Activated T-helper 1 cell treated with anti-CD3 and anti-CD28 coated beads, Interleukin-12 subunit alpha, Interleukin-12 subunit beta, Interleukin-2, Interleukin-4 antibody, amounts not matched to agents 30 ng/mL and 10 ng/mL and 1 ng/mL, durations not matched to agents 14 hours and 24 hours and 36 hours (primary cell): ENCODE results near the gene PTPRC. TPM values are rescaled to one million over a fixed set of nuclear protein-coding genes. Genes with fewer than 3 reads are reported as not detected.

Experiments used
- DNase-seq: peaks from one replicate; pipeline ENCODE4 v3.0.0; 2021; ENCODE audit warnings: low spot score
- H3K27ac Mint-ChIP-seq: one replicate; pipeline ENCODE4 v1.8.0; 2021; ENCODE audit warnings: mild to moderate bottlenecking, mixed read lengths
- H3K27me3 Mint-ChIP-seq: one replicate; pipeline ENCODE4 v1.8.0; 2022; ENCODE audit warnings: mild to moderate bottlenecking, moderate library complexity, mixed read lengths; ENCODE audit not compliant: insufficient read depth
- H3K36me3 Mint-ChIP-seq: one replicate; pipeline ENCODE4 v1.8.0; 2021; ENCODE audit warnings: low read depth, mixed read lengths
- H3K4me1 Mint-ChIP-seq: one replicate; pipeline ENCODE4 v1.8.0; 2021; ENCODE audit warnings: low read depth, mixed read lengths
- H3K4me3 Mint-ChIP-seq: one replicate; pipeline ENCODE4 v1.8.0; 2021; ENCODE audit warnings: mild to moderate bottlenecking, moderate library complexity, mixed read lengths
- H3K9me3 Mint-ChIP-seq: one replicate; pipeline ENCODE4 v1.8.0; 2021; ENCODE audit warnings: mixed read lengths
- intact Hi-C: fragments of 100-400 bp; cut with micrococcal nuclease; formaldehyde crosslinking; loops from one replicate; pipeline ENCODE4 v1.15.1; 2024
- total RNA-seq: library from RNA; stranded (reverse); gene quantifications from 2 replicates; pipeline ENCODE4 v1.2.3, GENCODE V29; 2022

The PTPRC gene
- total RNA-seq, 1 donor from 2014 or later, result 512 TPM

GRCh38 chr1:198700396-198700795 is 61.6 kb downstream of the PTPRC start:
- no peak overlapping the region for H3K4me3 Mint-ChIP-seq
- H3K27ac Mint-ChIP-seq, result peak overlapping the region; percentile 52
- intact Hi-C loops, result loop anchor here (10.0 kb wide), 1 partner anchor 1176 kb away; no protein-coding TSS in a partner anchor
- no peak for DNase-seq
- no peaks in the 10 kb centered on the region for H3K9me3 Mint-ChIP-seq
- H3K36me3 Mint-ChIP-seq, result peaks cover 70% of the 10 kb centered on the region
- H3K27me3 Mint-ChIP-seq, result no peaks in the 10 kb centered on the region
- peaks cover 81% of the 10 kb centered on the region for H3K4me1 Mint-ChIP-seq

- no peak for DNase-seq
- Mint-ChIP-seq H3K36me3 (peaks cover 74% of the 10 kb centered on the region), H3K4me3 (peak overlapping the region; percentile 52), H3K27ac (peak overlapping the region; percentile 77), H3K9me3 (no peaks in the 10 kb centered on the region), H3K27me3 (no peaks in the 10 kb centered on the region), H3K4me1 (peaks cover 80% of the 10 kb centered on the region)
- intact Hi-C loops, result loop anchor here (10.0 kb wide), 1 partner anchor 1176 kb away; no protein-coding TSS in a partner anchor
Observed at GRCh38 chr1:198701250-198701649, 62.4 kb downstream of the PTPRC start.

GRCh38 chr1:198701766-198702539 is 63.1 kb downstream of the PTPRC start:
- Mint-ChIP-seq H3K4me3 (no peak overlapping the region), H3K9me3 (no peaks in the 10 kb centered on the region), H3K36me3 (peaks cover 71% of the 10 kb centered on the region), H3K27me3 (no peaks in the 10 kb centered on the region), H3K4me1 (peaks cover 72% of the 10 kb centered on the region), H3K27ac (peak overlapping the region; percentile 15)
- intact Hi-C loops, result loop anchor here (10.0 kb wide), 1 partner anchor 1177 kb away; no protein-coding TSS in a partner anchor
- no peak for DNase-seq

- no peaks in the 10 kb centered on the region for H3K27me3 Mint-ChIP-seq
- DNase-seq, result no peak
- H3K4me3 Mint-ChIP-seq, result no peak overlapping the region
- intact Hi-C loops, result loop anchor here (10.0 kb wide), 1 partner anchor 1184 kb away; no protein-coding TSS in a partner anchor
- no peaks in the 10 kb centered on the region for H3K9me3 Mint-ChIP-seq
- no peak overlapping the region for H3K27ac Mint-ChIP-seq
- peaks cover 42% of the 10 kb centered on the region for H3K4me1 Mint-ChIP-seq
- peaks cover 59% of the 10 kb centered on the region for H3K36me3 Mint-ChIP-seq
Observed at GRCh38 chr1:198708761-198709525, 70.1 kb downstream of the PTPRC start.

GRCh38 chr1:198711837-198712236 is 73.0 kb downstream of the PTPRC start:
- Mint-ChIP-seq H3K27me3 (no peaks in the 10 kb centered on the region), H3K36me3 (peaks cover 56% of the 10 kb centered on the region), H3K27ac (no peak overlapping the region), H3K4me1 (peaks cover 31% of the 10 kb centered on the region), H3K9me3 (no peaks in the 10 kb centered on the region), H3K4me3 (no peak overlapping the region)
- intact Hi-C loops, result loop anchor here (2.0 to 5.0 kb wide), 2 partner anchors 15 to 35 kb away; no protein-coding TSS in a partner anchor
- DNase-seq, result no peak

- no peak for DNase-seq
- no peak overlapping the region for H3K4me3 Mint-ChIP-seq
Observed at GRCh38 chr1:198713081-198713480, 74.2 kb downstream of the PTPRC start.

GRCh38 chr1:198714271-198714670 is 75.4 kb downstream of the PTPRC start:
- H3K9me3 Mint-ChIP-seq, result no peaks in the 10 kb centered on the region
- H3K27ac Mint-ChIP-seq, result no peak overlapping the region
- intact Hi-C loops, result loop anchor here (5.0 kb wide), 1 partner anchor 33 kb away; no protein-coding TSS in a partner anchor
- no peak overlapping the region for H3K4me3 Mint-ChIP-seq
- peaks cover 55% of the 10 kb centered on the region for H3K36me3 Mint-ChIP-seq
- peaks cover 19% of the 10 kb centered on the region for H3K4me1 Mint-ChIP-seq
- DNase-seq, result no peak
- no peaks in the 10 kb centered on the region for H3K27me3 Mint-ChIP-seq

More at GRCh38 chr1:198713081-198713480, 74.2 kb downstream of the PTPRC start:
- Mint-ChIP-seq H3K36me3 (peaks cover 62% of the 10 kb centered on the region), H3K4me1 (peaks cover 30% of the 10 kb centered on the region), H3K9me3 (no peaks in the 10 kb centered on the region), H3K27ac (peak overlapping the region; percentile 2), H3K27me3 (no peaks in the 10 kb centered on the region)
- intact Hi-C loops, result loop anchor here (2.0 to 5.0 kb wide), 2 partner anchors 14 to 34 kb away; no protein-coding TSS in a partner anchor

- intact Hi-C loops, result no loop called here
- peak overlapping the region; percentile 54 for H3K27ac Mint-ChIP-seq
- no peaks in the 10 kb centered on the region for H3K27me3 Mint-ChIP-seq
- no peaks in the 10 kb centered on the region for H3K9me3 Mint-ChIP-seq
- no peak for DNase-seq
- no peak overlapping the region for H3K4me3 Mint-ChIP-seq
- peaks cover 56% of the 10 kb centered on the region for H3K36me3 Mint-ChIP-seq
- H3K4me1 Mint-ChIP-seq, result peaks cover 19% of the 10 kb centered on the region
Observed at GRCh38 chr1:198716051-198716450, 77.2 kb downstream of the PTPRC start.

GRCh38 chr1:198717510-198717909 is 78.7 kb downstream of the PTPRC start:
- Mint-ChIP-seq H3K36me3 (peaks cover 51% of the 10 kb centered on the region), H3K4me3 (no peak overlapping the region), H3K27me3 (no peaks in the 10 kb centered on the region), H3K9me3 (no peaks in the 10 kb centered on the region), H3K27ac (no peak overlapping the region), H3K4me1 (peaks cover 16% of the 10 kb centered on the region)
- intact Hi-C loops, result no loop called here
- DNase-seq, result no peak

GRCh38 chr1:198723127-198723526 is 84.3 kb downstream of the PTPRC start:
- Mint-ChIP-seq H3K36me3 (peaks cover 49% of the 10 kb centered on the region), H3K4me3 (no peak overlapping the region), H3K27ac (no peak overlapping the region), H3K27me3 (no peaks in the 10 kb centered on the region), H3K4me1 (peaks cover 43% of the 10 kb centered on the region), H3K9me3 (no peaks in the 10 kb centered on the region)
- intact Hi-C loops, result no loop called here
- no peak for DNase-seq

GRCh38 chr1:198725090-198725489 is 86.2 kb downstream of the PTPRC start:
- Mint-ChIP-seq H3K9me3 (no peaks in the 10 kb centered on the region), H3K27ac (peak overlapping the region; percentile 68), H3K4me3 (no peak overlapping the region), H3K27me3 (no peaks in the 10 kb centered on the region), H3K36me3 (peaks cover 52% of the 10 kb centered on the region), H3K4me1 (peaks cover 50% of the 10 kb centered on the region)
- intact Hi-C loops, result no loop called here
- DNase-seq, result no peak

- Mint-ChIP-seq H3K4me1 (peaks cover 63% of the 10 kb centered on the region), H3K27me3 (no peaks in the 10 kb centered on the region), H3K4me3 (no peak overlapping the region), H3K36me3 (peaks cover 56% of the 10 kb centered on the region), H3K27ac (peak overlapping the region; percentile 22), H3K9me3 (no peaks in the 10 kb centered on the region)
- intact Hi-C loops, result loop anchor here (1.0 to 2.0 kb wide), 2 partner anchors 8 to 14 kb away; no protein-coding TSS in a partner anchor
- no peak for DNase-seq
Observed at GRCh38 chr1:198726455-198726854, 87.6 kb downstream of the PTPRC start.
